SIG-M5 (cell line): ENCODE results near the gene DDX1.

Experiments
- DNase-seq: peaks from one replicate; lab custom pipeline; 2025; lab: John Stamatoyannopoulos, UW

The DDX1 gene

DNA sequence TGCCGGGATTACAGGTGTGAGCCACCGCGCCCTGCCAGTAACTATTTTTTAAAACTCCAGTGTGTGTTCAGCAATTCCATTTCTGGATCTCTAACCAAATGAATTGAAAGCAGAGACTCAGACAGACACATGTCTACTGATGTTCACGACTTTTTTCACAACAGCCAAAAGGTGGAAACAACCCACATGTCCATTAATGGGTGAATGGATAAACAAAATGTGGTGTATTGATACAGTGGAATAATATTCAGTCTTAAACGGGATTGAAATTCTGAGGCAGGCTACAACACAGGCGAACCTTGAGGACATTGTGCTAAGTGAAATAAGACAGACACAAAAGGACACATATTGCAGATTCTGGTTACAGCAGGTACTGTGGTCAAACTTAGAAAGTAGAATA lies 55.0 kb downstream of the DDX1 start:
- DNase-seq, result no peak

DNA sequence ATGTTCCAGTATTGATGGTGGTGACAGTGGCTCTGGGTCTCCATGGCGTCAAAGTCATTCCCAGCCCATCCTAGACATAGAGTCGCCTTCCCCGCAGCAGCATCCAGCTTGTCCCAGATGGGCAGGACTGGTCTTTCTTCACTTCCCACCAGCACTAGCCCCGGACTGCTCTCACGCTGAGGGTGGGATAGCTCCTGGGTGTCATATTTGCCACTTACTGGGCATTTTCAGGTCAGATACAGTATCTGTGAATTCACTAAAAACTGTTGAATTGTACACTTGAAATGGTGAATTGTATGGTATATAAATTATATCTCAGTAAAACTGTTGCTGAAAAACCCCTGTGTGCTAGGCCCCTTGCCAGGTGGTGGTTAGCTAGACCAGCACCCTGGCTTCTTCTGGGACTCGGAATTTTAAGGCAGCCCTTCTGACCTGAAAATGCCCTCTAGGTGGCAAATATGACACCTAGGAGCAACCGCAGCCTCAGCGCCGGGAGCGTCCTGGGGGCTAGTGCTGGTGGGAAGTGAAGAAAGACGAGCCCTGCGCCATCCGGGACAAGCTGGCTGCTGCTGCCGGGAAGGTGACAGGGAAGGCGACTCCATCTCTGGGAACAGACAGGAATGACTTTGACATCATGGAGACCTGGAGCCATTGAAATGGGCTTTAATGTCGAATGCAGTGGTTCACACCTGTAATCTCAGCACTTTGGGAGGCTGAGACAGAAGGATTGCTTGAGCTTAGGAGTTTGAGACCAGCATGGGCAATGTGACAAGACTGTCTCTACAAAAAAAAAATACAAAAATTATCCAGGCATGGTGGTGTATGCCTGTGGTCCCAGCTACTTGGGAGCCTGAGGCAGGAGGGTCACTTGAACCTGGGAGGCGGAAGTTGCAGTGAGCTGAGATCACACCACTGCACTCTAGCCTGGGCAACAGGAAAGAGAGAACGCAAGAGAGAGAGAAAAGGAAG lies 56.2 kb downstream of the DDX1 start:
- no peak for DNase-seq

DNA sequence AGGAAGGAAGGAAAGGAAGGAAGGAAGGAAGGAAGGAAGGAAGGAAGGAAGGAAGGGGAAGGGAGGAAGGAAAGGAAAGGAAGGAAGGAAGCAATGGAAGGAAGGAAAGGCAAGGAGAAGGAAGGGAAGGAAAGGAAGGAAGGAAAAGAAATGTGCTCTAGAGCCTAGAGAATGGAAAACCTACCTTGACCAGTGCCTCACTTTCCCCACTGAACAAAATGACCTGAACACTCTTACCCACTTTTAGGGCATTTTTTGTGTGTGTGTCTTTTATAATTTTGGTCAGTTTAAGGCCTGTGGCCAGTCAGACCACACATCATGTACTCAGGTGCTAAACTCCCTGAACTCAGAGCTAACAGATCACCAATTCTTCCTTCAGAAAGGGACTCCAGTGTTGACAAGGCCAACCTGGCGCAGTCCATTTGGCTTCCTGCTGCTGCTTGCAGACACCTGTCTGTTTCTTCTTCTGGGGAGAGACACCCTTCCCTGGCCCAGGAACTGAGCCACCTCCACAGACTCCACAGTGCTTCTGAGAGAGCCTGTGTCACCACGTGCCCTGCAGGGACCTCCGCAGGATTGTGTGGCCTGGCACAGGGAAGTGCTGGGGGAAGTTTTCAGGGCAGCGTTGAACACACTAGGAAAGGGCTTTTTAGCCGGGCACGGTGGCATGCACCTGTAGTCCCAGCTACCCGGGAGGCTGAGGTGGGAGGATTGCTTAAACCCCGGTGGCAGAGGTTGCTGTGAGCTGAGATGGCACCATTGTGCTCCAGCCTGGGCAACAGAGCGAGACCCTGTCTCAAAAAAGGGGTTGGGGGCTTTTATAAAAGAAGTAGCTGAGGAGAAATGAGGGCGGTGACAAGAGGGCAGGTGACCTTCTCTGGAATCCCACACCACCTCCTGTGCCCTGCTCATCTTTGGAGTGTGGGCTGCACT lies 57.2 kb downstream of the DDX1 start:
- no peak for DNase-seq

DNA sequence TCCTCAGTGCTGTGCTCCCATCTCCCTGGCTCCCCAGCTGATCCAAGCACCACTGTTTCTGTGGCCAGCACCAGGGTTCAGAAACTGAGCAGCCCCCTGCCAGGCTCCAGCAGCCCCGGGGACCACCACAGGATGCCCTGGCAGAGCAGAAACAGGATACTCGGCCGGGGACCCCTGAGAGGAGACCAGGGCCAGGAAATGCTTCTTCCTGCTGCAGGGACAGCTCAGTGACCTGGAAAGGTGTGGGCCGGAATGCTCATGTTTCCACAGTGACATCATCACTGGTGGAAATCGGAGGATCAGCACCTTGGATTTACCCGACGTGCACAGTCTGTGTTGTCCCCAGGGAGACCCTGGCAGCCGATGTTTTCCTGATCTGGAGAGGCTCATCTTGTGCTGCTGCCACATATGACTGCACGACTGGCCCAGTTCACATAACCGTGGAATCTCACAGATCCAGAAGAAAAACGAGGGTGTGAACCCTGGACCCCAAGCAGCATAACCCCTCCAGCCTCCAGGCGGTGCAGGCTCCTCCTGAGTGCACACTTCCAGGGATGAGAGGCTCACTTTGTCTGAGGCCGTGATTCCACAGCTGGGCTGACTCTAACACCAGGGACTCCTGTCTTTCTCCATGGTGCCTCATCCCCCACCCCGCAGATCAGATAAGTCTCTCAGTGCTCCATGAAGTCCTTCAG lies 58.0 kb downstream of the DDX1 start:
- no peak for DNase-seq

DNA sequence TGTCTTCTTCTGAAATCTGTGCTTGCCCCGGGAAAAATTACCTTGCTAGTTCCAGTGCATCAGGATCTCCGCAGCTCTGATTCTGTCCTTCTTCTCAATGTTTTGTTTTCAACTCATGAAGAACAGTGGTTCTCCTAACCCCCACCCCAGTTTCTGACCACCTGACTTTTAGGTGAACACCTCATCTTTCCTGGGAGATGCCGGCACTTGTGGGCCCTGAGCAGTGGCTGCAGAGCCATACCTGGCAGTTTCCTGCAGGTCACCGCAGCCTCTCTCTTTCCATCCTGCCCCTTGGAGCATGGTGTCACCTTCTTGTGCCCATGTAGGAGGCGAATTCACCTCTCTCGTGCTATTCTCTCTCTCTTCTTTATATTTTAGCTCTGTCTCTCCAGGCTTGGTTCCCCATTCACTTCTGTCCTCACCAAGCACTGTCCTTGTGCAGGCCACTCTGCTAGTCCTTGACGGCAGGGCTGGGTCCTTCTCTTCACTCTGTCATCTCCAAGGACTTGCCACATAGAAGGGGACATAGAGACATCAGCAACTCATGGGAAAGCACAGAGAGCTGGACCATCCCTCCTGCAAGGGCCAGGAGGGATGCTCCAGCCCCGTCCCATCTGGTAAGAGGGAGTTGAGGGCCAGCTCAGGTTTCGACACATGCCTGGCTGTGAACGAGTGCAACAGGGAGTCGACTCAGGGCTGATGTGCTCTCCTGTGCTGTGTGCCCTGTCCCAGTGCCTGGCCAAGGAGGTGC lies 59.1 kb downstream of the DDX1 start:
- DNase-seq, result no peak

DNA sequence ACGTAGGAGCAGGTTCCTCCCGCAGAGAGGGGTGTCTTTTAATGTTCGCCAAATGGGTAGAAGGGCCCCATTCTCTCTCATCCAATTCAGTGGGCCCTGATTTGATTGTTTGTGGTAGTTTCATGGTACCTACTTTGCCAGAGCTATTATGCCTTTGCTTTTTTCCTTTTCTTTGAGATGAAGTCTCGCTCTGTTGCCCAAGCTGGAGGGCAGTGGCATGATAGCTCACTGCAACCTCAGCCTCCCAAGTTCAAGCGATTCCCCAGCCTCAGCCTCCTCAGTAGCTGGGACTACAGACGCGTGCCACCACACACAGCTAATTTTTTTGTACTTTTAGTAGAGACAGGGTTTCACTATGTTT lies 59.7 kb downstream of the DDX1 start:
- no peak for DNase-seq

DNA sequence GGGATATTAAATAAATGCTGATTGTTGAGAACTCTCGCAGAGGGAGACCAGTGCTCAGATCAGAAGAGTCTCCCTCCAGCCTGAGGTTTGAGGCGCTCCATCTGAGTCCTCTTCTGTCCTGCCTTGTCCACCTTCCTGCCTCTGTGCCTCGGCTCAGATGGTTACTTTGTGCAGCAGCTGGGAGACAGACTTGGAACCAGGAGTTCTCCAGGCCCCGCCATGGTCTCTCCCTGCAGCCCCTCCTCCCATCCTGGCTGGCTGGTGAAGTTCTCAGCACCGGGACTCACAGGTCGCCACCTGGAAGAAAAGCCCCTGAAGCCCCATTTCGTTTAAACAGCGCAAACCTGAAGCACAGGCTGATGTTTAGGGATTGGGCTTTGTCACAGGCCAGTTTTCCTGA lies 60.6 kb downstream of the DDX1 start:
- no peak for DNase-seq

DNA sequence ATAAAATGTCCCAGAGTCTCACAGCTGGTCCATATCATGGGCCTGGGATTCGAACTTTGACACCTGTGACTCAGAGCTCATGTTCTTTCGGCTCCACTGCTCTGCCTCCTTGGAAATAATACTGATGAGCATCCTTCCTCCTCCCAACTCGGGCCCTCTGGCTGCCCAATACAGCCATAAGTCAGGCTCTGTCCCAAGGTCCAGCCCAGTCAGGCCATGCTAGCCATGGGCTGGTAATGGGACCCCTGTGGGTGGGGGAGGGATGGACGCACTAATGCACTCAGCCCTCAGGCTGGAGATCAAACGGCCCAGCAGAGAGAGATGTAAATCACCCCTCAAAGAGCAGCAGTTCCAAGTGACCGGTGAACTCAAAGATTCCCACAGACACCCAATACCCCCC lies 61.1 kb downstream of the DDX1 start:
- no peak for DNase-seq

DNA sequence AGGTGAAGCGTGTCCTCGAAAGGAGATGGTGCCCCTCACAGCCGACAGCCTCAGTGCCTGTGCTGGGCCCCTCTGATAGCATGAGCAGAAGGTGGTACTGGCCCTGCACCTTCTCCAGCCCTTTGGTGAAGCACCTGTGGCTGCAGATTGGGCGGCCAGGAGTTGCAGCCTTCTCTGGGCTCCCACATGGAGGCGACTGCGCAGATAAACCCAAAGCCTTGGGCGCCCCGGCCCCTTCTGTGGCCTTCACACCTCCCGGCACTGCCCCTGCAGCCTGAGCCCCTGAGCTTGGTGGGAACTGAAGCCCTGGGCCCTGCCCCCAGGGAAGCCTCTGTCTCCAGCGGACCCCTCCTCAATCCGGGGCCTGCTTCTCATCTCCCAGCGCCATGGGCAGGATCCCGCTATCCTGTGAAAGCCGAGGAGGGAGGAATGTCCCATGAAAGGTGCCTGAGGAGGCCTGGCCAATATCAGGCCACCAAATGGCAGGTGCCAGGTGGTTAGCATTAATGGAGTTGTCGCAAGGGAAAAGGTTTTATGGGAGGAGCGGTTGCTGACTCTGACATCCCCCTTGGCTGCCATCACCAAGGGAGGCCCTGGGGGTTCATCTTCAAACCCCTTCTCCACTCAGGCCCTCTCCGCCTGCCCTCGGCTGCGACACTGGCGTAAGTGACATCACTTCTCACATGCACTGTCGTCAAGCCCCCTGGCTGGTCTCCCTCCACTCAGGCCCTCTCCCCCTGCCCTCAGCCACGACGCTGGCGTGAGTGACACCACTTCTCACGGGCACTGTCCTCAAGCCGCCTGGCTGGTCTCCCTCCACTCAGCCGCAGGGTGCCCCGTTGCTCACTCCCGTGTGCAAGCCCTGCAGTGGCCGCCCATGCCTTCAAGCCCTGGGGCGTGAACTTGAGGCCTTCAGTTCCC lies 62.4 kb downstream of the DDX1 start:
- no peak for DNase-seq

DNA sequence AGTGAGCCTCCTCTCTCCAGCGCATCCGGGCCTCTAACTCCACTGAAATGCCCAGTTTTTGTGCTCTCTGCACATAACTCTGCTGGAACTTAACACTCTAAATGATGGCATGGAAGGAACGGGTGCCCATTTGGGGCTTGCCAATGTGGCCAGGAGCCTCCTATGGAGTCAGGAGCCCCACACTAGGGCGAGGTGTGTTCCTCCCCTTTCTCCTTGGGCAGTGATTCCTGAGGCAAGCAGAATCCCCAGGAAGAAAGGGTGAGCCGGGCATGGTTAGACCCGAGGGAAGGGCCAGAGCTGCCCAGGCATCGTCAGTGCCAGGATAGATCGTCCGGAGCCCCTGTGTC lies 63.0 kb downstream of the DDX1 start:
- DNase-seq, result no peak

DNA sequence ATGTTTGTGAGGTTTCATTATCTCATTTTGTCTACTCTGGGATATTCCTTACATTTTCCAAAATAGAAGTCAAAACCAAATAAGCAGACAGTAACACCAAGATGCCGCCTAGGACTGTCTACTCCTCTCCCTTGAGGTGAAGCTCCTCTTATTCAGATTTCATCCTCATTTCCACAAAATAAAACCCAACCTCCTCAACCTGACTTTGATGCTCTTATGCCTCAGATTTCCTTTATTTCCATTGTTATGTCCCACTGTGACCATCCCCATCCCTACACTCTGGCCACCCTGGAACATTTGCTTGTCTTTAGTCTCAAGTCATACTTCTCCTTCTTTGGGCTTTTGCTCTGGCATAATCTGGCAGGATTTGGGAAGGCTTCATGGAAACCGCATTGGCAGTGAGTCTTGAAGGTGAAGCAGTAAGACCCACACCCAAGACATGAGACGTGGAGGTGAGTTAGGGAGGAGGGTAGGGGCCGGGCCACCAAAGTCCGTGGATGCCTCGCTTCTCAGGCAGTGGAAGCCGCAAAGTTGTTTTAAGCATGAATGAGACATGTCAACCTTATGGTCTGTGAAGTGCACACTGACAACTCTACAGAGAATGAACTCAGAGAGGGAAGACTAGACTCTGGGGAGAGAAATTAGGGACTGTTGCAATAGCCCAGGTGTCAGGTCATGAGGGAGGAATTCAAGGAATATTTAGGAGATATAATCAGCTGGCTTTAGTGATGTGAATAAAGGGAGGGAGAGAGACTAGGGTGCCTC lies 63.6 kb downstream of the DDX1 start:
- no peak for DNase-seq

DNA sequence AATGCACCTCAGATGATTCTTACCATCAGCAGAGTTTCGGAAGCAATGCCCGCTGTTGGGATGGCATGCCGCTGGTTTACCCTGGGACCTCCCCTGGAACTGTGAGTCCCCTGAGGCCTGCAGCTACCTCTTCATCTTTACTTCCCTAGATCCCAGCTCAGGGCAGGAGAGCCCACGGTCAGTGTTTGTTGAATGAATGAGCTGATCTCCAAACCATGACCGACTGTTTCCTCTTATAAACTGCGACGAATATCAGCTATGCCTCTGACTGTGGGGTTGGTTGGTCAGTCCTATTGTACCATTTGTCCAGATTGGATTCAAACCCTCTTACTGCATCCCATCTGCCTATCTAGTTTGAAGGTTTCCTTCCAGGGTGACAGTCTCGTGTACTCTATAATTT lies 64.4 kb downstream of the DDX1 start:
- no peak for DNase-seq

DNA sequence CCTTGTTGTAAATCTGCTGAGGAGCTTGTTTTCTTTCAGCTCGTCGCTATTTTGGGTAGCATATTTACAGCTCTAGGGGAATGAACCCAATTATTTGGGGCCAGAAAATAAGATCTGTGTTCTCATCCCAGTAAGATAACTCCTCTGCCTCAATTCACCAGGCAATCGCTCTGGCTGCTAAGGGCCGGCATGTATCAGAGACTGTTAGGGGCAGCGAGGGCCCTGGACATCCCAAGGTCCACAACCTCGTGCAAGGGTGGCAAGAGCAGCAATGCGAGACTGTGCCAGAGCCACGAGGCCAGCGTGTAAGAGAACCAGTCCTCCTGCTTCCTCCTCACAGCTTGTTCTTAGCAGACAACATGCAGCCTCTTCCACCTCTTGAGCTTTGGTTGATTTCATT lies 66.1 kb downstream of the DDX1 start:
- no peak for DNase-seq

DNA sequence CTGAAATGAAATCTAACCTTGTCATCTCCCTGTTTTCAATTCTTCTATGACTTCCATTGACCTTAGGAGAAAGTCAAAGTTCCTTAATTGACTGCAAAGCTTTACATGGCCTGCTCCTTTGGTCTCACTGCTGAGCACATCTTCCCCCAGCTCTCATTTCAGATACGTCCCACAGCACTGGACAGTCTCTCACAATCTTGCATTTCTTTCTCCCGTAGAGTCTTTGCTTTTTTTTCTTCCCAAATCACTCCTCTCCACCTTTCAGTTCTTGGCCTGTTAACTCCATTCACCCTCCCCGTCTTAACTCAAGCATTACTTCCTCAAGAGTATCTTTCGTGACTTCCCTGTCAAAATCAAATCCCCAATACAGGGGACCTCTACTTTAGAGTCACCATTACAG lies 67.2 kb downstream of the DDX1 start:
- DNase-seq, result no peak

DNA sequence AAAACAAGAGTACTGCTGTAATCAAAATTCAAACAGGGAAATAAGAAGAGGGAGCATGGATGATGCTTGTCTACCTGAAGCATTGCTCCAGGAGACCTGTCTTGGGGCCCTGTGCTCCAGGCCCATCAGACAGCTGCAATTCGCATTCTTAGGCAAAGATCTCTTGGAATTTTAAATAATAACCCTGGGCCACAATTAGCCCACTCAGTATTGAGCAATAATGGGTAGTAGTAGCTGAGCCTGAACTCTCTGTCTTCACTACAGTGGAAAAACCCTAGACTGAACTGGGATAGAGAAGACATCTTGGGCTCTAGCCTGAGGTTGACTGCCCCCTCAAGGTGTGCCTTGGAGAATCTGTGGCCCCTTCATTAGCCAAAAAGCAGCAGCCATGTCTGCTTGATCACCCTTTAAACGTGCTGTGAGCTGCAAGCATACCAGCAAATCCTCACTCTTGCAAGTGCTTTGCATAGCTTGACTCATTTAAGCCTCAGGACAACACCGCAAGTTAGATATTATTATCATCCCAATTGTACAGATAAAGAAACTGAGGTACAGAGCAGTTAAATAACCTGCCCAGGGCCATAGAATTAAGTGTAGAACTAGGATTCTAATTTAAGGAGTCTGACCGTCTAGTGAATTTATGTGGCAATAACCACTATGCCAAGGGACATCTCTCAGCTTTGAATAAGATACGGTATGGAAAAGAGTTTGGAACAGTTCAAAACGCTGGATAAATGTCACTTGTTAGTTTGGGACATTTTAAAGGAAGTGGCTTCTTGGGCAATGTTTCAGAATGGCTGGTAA lies 69.0 kb downstream of the DDX1 start:
- DNase-seq, result no peak

DNA sequence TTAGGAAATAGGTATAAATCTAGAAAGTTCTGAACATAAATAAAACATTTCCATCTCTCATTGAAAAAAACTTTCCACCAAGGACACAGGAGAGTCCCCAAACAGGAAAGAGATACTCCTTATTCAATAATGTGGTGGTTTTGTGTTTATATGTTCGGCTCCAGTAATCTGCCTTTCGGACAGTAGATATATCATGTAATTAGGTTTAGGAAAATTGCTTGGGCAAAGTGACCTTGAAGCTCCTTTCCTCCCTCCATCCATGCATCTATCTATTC lies 69.6 kb downstream of the DDX1 start:
- no peak for DNase-seq

DNA sequence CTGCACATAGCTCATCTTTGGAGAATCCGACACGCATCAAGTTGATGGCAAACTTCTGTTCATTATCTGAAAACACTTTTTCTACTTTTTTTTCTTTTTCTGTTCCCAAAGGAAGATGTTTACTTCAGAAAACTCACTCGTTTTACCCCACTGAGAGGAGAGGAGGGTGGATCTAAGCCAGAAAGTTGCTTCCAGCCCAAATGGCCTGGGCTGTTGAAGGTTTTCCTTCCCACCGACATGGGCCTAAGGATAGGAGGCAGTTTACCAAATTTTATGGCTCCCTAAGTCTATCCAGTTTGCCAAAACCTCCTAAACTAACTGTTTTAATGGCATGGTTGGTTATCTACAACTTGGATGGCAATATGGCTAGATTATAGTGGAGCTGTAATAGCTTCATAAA lies 70.4 kb downstream of the DDX1 start:
- DNase-seq, result no peak

DNA sequence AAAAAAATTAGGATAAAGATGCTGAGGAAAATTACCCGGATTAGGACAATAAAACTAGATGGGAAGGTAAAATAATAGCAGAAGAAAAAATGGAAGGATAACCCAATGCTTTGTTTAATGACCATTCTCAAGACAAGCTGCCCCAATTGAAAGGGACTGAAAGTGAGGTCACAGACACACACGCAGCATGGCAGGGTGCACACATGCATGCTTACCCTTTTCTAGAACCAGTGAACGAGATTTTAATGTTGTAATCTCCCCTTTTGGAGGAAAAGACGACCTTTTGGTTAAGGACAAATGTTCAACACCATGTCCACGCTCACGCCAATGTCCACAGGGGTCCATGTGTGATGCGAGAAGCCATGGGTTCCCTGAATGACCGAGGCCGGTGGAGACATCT lies 70.9 kb downstream of the DDX1 start:
- DNase-seq, result no peak

DNA sequence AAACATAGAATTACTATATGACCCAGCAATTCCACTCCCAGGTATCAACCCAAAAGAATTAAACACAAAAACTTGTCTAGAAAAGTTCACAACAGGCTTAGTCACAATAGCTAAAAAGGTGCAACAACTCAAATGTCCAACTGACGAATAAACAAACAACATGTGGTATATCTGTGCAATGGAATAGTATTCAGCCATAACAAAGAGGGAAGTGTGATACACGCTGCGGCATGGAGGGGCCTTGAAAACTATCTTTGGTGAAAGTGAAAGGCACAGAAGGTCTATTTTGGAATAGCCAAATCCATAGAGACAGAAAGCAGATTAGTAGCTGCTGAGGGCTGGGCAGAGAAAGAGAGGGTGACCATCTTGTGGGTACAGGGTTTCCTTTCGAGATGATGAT lies 72.1 kb downstream of the DDX1 start:
- DNase-seq, result no peak
